Subcutaneous adipose tissue (tissue), 4 donors: ENCODE measurements around the gene PGPEP1. TPM values are rescaled to one million over a fixed set of nuclear protein-coding genes. Genes with fewer than 3 reads are reported as not detected.

ENCODE experiments used
- total RNA-seq, 4 donors: library from RNA; depleted of rRNA; stranded (reverse); fragments of >200 nt; gene quantifications; one replicate each; pipeline ENCODE4 v1.1.0, GENCODE V29; 2016
- TF ChIP-seq, protein P1 (sequence below): fragments of 450-650 bp; IDR thresholded peaks from one replicate; pipeline ENCODE4 v1.5.1; 2016; ENCODE audit warnings: low read depth, mild to moderate bottlenecking, control low read depth, antibody characterized with exemption, moderate library complexity

The PGPEP1 gene
- total RNA-seq, 4 donors from 2014 or later: 17.4 to 33.9 (median 22.6) TPM

DNA sequence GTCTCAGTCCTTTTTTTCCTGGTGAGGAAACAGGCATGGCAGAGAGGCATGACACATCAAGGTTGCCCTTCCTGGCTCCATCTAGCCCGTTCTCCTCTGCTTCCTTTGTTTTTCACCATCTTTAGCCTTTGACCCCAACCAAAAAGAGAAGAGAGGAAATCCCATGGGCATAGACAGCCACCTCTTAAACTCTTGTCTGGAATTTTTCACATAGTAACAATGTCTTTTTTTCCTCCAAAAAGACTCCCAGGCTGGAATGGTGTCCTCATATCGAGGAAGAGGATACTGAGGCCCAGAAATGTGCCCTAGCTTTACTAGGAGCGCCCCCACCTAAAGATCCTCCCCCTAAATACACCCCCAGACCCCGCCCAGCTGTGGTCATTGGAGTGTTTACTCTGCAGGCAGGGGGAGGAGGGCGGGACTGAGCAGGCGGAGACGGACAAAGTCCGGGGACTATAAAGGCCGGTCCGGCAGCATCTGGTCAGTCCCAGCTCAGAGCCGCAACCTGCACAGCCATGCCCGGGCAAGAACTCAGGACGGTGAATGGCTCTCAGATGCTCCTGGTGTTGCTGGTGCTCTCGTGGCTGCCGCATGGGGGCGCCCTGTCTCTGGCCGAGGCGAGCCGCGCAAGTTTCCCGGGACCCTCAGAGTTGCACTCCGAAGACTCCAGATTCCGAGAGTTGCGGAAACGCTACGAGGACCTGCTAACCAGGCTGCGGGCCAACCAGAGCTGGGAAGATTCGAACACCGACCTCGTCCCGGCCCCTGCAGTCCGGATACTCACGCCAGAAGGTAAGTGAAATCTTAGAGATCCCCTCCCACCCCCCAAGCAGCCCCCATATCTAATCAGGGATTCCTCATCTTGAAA lies 45.5 kb downstream of the PGPEP1 start, which contains the start of gene GDF15:
Gene GDF15, plus strand, starts transcription at position 484 of the 868 bp plus-strand sequence. Its CDS starts 32 bp downstream, at position 516.
- TF ChIP-seq, protein P1, sequence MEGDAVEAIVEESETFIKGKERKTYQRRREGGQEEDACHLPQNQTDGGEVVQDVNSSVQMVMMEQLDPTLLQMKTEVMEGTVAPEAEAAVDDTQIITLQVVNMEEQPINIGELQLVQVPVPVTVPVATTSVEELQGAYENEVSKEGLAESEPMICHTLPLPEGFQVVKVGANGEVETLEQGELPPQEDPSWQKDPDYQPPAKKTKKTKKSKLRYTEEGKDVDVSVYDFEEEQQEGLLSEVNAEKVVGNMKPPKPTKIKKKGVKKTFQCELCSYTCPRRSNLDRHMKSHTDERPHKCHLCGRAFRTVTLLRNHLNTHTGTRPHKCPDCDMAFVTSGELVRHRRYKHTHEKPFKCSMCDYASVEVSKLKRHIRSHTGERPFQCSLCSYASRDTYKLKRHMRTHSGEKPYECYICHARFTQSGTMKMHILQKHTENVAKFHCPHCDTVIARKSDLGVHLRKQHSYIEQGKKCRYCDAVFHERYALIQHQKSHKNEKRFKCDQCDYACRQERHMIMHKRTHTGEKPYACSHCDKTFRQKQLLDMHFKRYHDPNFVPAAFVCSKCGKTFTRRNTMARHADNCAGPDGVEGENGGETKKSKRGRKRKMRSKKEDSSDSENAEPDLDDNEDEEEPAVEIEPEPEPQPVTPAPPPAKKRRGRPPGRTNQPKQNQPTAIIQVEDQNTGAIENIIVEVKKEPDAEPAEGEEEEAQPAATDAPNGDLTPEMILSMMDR: no peak

DNA sequence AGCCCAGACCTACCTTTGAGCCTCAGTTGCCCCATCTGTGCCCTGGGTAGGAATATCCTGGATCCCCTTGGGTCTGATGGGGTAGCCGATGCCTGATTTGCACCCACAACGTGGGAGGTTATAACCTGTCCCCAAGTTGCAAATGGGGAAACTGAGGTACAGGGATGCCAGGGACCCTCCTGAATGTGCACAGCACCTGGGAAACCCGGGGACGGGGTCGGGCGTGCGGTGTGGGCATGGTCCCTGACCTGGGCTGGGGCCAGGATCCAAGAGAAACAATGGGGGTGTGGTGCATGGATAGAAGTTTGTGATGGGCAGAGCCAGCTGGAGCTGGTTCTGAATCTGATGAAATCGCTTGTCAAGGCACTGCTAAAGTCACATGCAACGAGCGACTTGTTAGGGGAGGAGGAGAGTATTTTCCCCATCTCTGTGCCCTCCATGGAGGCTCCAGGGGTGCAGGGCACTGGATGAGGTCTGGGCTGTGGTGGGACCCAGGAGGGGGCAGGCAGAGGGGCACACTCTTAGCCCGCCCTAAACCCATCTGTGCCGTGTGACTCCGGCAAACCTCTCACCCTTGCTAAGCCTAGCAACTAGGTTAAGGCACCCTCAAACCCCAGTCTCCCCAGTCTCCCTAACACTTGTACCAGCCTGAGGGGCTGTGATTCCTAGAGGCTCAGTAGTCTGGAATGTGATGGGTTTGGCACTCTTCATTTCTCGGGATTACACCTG lies 46.3 kb downstream of the PGPEP1 start:
- TF ChIP-seq, protein P1: no peak

DNA sequence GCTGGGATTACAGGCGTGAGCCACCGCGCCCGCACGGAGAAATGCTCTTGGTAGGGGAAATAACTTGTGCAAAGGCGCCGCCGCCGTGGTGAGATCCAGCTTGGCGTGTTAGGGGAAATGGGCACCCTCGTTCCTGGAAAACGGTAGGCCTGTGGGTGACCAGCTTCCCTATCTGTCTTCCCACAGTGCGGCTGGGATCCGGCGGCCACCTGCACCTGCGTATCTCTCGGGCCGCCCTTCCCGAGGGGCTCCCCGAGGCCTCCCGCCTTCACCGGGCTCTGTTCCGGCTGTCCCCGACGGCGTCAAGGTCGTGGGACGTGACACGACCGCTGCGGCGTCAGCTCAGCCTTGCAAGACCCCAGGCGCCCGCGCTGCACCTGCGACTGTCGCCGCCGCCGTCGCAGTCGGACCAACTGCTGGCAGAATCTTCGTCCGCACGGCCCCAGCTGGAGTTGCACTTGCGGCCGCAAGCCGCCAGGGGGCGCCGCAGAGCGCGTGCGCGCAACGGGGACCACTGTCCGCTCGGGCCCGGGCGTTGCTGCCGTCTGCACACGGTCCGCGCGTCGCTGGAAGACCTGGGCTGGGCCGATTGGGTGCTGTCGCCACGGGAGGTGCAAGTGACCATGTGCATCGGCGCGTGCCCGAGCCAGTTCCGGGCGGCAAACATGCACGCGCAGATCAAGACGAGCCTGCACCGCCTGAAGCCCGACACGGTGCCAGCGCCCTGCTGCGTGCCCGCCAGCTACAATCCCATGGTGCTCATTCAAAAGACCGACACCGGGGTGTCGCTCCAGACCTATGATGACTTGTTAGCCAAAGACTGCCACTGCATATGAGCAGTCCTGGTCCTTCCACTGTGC lies 47.9 kb downstream of the PGPEP1 start:
- TF ChIP-seq, protein P1: no peak

DNA sequence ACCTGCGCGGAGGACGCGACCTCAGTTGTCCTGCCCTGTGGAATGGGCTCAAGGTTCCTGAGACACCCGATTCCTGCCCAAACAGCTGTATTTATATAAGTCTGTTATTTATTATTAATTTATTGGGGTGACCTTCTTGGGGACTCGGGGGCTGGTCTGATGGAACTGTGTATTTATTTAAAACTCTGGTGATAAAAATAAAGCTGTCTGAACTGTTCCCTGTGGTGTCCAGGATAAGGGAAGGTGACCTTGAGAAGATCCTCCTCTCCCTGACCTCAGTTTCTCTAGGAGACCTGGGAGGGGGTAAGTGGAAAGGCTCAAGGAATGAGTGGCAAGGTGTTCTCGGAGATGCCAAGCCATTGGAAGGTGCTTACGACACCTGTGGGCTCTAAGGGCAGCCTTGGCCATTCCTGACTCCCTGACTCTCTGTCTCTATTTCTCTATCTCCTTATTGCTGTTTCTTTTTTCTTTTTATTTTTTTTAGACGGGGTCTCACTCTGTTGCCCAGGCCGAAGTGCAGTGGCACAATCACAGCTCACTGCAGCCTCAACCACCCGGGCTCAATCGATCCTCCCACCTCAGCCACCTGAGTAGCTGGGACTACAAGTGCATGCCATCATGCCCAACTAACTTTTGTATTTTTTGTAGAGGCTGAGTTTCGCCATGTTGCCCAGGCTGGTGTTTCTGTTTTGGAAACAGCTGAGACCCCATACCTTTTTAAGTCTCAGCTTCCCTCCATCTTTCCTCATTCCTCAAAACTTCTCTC lies 48.7 kb downstream of the PGPEP1 start:
- TF ChIP-seq, protein P1: no peak

DNA sequence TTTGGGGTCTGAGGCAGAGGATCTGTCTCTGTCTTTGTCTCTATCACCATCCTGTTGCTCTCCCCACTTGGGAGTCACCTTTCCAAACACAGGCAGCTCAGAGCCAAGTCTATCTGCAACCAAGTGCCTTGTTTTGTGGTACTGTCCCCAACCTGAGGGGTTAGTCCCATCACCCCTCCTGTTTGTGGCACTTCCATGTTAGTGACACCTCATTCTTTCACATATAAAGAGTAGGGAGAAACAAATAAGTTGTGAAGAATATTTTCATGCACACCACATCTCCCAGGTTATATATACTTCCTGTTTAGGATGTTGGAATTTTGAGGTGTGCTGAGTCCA lies 49.3 kb downstream of the PGPEP1 start:
- TF ChIP-seq, protein P1: no peak

DNA sequence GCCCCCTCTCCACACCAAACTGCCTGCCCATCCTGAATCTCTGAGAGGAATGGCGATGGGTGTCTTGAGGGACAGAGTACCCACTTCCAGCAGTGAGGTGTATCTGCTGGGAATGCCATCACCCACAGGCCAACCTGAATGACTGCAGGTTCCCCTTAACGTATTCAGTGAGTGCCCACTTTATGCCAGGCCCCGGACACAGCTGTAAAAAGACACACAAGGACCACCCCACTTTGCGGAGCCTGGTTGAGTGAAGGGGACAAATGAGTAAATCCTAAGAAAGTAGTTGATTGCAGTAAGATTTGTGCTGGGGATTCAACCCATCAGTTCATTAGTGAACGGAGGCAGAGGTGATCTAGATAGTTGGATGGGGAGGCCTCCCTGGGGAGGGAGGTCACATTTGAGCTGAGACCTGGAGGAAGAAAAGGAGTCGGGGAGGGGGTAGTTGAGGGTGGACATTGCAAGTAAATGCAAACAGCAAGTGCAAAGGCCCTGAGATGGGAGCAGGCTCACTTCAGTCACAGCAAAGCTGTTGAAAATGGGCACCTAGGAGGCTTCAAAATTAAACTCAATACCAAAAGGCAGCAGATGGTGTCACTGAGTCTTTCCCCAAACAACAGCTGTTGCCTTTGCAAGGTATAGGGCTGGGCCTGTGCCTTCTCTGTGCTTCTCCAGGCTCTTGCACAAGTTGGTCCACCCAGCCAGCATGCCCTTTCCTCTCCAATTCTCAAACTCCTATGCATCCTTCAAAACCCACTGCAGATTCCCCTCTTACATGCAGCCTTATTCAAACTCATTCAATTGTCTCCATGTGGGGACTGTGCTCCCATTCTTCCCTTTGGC lies 49.9 kb downstream of the PGPEP1 start:
- TF ChIP-seq, protein P1: no peak
